Stomach (tissue), 4 donors: ENCODE measurements around the gene VSTM2B.

Source experiments
- EP300 ChIP-seq: sonication (generic); formaldehyde crosslinking; IDR thresholded peaks from one replicate; pipeline ENCODE4 v1.6.1; 2017; ENCODE audit warnings: antibody characterized with exemption
- POLR2A ChIP-seq, 4 donors: fragments of 450-650 bp; IDR thresholded peaks; one replicate each; pipeline ENCODE4 v1.6.1; 2016; ENCODE audit warnings: antibody characterized with exemption in 4 of 4, control low read depth in 2 of 4, mild to moderate bottlenecking in 1 of 4, moderate library complexity in 1 of 4
- POLR2AphosphoS5 ChIP-seq, 3 donors: sonication (generic); formaldehyde crosslinking; IDR thresholded peaks; one replicate each; pipeline ENCODE4 v1.6.1; 2016; ENCODE audit warnings: antibody characterized with exemption in 3 of 3
- TF ChIP-seq, protein P1 (sequence below), 7 experiments: fragments of 450-650 bp in 4 of 7; fragments of 200-600 bp in 3 of 7; sonication (generic) in 3 of 7; IDR thresholded peaks; one replicate each; pipeline ENCODE4 v1.5.1; 2016 to 2019; ENCODE audit warnings: antibody characterized with exemption in 7 of 7, control low read depth in 2 of 7, mild to moderate bottlenecking in 1 of 7

DNA sequence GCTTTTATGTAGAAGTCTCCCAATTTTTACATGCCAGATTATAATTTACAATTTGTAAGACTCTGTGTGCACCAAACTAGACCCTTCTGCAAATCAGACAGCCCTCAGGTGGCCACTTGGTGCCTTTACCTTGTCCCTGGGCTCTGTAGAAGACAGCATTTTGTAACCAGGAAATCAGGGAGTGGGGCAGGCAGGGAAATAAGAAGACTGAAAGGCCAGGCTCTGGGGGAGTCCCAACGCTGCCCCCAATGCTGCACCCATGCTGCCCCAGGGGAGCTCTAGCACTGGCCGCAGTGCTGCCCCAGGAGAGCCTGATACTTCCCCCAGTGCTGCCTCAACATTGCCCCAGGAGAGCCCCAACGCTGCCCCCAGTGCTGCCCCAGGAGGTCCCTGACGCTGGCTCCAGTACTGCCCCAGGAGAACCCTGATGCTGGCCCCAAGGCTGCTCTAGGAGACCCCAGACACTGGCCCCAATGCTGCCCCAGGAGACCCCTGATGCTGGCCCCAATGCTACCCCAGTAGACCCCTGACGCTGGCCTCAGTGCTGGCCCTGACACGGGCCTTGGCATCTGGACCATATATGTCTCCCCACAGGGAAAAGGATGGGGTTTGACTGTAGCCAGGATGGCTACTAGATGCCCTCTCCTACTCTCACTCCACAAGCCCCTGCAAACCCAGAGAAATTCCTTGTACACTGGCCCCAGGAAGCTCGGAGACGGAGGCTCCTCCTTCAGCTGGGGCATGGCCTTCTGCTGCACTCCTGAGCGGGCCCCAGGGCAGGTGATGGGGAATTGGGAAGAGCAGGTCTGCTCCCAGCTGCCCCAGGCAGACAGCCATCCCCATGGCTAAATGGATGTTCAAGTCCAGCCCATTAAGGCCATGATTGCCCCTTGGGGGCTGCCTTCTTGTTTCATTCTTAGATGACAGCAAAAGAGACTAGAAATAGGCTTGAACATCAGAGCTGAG lies 23.6 kb downstream of the VSTM2B start:
- TF ChIP-seq EP300 (no peak), POLR2AphosphoS5 (IDR thresholded peaks at IDR 0.05) (no peak), POLR2A (IDR thresholded peaks at IDR 0.05) (no peak)
- TF ChIP-seq, protein P1, sequence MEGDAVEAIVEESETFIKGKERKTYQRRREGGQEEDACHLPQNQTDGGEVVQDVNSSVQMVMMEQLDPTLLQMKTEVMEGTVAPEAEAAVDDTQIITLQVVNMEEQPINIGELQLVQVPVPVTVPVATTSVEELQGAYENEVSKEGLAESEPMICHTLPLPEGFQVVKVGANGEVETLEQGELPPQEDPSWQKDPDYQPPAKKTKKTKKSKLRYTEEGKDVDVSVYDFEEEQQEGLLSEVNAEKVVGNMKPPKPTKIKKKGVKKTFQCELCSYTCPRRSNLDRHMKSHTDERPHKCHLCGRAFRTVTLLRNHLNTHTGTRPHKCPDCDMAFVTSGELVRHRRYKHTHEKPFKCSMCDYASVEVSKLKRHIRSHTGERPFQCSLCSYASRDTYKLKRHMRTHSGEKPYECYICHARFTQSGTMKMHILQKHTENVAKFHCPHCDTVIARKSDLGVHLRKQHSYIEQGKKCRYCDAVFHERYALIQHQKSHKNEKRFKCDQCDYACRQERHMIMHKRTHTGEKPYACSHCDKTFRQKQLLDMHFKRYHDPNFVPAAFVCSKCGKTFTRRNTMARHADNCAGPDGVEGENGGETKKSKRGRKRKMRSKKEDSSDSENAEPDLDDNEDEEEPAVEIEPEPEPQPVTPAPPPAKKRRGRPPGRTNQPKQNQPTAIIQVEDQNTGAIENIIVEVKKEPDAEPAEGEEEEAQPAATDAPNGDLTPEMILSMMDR (IDR thresholded peaks at IDR 0.05), result no peak
